Left renal cortex interstitium (tissue), 4 donors: ENCODE measurements around the gene SDK1. TPM values are rescaled to one million over a fixed set of nuclear protein-coding genes. Genes with fewer than 3 reads are reported as not detected.
"Not testable (repeated sequence)": the region's sequence is repeated elsewhere in the genome, so short reads cannot be mapped to it uniquely, and the experiment has no call there.

Experiments used
- DNase-seq, 4 donors: peaks; one replicate each; pipeline ENCODE4 v3.0.0-alpha.2; 2013; ENCODE audit warnings: low read depth in 4 of 4, low spot score in 2 of 4, missing footprints in 1 of 4
- polyA plus RNA-seq, 4 donors: library from polyadenylated mRNA; unstranded; fragments of 120-200 nt; gene quantifications; one replicate each; pipeline ENCODE4 v1.2.1, GENCODE V29; 2013; ENCODE audit not compliant: insufficient read length in 4 of 4

SDK1 gene
- polyA plus RNA-seq, 4 donors: 5.1 to 10.2 (median 6.9) TPM

DNA sequence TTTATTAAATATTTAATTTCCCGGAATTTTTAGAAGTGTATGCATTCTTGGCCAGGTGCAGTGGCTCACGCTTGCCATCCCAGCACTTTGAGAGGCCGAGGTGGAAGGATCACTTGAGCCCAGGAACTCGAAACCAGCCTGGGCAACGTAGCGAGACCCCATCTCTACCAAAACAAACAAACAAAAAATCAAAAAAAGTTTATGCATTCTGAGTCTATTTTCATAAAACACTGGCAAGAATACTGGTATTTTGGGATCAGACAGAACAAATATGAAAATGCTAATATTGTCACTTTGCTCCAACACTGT is 940.2 kb downstream of the SDK1 start:
- DNase-seq: no peak

DNA sequence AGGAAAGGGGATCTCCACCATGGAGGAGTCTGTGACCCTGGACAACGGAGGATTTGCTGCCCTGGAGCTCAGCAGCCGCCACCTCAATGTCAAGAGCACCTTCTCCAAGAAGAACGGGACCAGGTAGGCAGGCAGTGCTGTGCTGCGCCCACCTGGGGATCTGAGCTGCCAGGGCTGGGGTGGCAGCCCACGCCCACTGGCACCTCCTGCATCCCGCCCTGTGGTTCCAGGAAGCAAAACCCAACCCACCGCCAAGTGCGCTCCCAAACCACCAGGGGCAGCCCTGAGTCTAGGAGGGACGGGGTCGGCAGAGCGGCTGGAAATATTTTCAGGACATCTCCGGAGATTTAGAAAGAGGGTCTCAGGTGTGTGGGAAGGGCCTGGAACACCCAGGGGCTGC is 940.7 kb downstream of the SDK1 start:
- DNase-seq: no peak

DNA sequence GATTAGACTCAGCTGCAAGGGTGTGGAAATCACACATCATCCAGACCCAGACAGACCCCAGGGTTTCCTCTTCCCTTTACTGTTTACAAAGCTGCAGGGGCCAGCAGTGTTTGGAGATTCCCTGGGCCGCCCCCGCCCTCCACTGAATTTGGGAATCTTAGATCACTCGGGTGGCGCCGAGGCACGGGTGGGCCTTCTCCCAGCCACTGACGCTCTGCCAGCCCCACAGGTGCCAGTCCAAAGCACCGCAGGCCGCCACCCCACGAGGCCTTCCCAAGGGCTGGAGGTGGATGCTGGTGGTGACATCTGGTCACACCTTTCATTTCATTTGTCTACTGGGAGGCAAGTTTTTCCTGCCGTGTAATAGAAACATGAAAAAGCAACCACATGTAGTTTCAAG is 941.7 kb downstream of the SDK1 start:
- DNase-seq: no peak

DNA sequence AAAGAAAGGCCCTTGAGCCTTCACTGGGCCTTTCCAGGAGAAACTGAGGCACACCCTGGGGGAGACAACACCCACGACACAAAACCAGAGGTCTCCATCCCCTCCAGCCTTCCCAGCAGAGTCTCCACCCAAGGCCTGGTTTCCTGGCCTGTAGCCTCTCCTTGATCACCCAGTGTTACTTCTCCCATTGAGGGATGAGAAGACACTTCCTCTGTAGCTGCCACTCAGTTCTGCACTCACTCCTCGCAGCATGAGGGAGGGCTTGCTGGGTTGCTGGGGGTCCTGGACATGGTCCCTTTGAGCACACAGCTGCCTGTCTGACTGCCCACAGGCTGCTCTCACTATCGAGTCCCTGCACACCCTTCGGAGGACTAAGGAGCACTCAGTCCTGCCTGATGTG is 943.0 kb downstream of the SDK1 start:
- no peak for DNase-seq

DNA sequence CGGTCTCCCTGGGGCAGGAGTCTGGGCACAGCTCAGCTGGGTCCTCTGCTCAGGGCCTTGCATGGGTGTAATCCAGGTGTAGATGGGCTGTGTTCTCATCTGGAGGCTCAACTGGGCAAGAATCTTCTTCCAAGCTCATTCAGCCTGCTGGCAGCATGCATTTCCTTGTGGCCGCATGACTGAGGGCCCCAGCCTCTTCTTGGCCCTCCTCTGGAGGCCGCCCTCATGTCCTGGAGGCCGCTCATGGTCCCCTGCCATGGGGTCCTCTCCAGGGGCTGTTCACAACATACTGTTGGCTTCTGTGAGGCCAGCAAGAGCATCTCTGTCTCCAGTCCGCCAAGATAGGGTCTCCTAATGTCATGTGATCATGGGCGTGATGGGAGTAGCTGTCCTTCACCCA is 943.6 kb downstream of the SDK1 start:
- DNase-seq: no peak

DNA sequence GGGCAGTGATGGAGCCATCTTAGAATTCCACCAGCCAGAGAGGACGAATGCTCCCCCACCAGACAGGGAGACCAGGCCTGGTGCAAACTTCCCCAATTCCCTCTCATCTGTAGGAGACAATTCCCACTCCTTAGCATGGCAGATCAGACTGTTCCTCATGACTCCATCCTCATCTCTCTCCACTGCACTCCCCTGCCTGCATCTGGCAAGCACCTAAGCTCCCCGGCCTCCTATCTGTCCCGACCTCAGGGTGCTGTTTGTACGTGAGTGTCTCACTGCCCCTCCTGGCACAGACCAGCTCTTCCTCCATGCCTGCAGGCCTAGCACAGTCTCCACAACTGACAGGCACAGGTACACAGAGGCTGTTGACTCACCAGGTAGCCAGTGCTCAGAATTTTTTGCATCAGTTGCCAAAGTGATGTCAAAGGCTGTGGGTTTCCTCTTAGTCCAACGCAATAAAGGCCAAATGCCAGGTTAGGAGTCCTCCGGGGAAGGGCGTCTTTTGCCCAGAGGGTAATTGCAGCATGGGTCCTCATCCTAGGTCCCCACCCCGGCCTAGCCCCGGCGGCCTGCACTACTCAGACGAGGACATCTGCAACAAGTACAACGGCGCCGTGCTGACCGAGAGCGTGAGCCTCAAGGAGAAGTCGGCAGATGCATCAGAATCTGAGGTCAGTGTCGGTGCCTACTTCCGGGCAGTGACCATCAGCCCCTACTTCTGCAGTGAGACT is 944.2 kb downstream of the SDK1 start:
- DNase-seq: no peak

DNA sequence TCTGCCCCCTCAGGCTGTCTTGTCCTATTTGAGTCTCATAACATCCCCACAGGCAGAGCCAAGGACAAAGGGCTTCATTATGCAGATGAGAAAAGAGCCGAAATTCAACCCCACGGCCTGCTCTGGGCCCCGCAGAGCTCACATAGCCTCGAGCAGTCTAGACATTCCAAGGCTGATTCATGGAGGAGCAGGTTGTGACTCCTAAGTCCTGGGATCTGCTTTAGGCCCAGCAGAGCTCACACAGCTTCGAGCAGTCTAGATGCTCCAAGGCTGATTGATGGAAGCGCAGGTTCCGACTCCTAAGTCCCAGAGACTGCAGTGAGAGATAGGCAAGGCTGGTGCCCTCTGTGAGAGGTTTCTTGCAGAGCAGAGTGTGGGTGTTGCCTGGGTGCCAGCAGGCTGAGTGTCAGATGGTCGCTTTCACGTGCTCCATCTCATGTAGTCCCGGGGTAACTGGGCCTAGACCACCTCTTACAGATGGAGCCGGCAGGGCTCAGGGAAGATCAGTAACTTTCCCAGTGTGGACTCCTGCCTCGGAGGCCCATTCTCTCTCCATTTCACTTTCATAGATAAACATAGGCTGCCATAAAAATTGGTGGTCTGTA is 944.9 kb downstream of the SDK1 start:
- DNase-seq: no peak

DNA sequence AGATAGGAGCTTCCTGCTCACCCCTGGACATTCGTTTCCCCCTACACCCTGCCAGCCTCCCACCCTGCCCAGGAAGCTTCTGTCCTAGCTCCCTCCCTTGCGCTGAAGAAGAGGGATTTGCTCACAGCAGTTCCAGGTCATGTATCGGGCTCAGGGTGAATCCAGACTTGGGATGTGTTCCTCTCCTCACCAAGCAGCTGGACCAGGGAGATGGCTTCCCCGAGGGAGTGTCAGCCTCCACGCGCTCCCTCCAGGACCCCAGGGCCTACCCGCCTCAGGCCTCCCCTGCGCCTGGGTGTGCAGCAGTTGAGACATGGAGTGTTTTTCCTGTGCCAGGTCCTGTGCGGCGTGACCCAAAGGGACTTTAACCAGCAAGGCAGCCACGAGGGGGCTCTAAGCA is 945.5 kb downstream of the SDK1 start:
- no peak for DNase-seq

DNA sequence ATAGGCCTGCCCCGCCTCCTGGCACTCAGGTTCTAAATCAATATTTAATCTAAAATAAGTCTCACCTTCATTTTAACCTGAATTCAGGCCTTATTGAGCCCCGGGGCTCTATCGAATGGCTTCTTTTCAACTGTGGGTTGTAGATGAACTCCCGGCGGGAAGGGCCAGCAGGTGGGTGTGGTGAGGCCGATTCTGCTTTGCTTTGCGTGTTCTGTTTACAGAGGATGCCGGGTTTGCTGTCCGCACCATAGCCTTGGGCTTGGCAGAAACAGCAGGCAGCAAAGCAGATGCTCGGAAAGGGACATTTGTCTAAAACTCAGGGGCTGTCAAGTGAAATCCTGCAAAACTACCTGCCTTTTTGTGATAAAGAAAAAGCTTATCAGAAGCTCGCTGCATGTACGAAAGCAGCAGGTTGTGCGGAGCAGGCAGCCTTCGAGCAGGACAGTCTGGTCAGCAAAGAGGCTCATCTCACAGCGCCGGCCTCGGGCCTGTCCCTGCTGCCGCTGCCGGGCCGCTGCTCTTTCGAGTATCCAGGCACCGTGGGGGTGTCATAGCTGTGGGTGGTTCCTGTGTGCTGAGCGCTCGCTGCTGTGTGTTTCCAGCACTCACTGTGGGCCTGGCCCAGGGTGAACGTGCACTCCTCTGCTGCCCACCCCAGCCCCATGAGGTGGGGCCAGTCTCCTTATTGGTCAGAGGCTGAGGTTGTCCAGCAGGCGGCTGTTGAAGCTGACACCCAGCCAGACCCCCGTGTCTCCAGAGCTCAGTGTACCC is 946.2 kb downstream of the SDK1 start:
- DNase-seq: no peak

DNA sequence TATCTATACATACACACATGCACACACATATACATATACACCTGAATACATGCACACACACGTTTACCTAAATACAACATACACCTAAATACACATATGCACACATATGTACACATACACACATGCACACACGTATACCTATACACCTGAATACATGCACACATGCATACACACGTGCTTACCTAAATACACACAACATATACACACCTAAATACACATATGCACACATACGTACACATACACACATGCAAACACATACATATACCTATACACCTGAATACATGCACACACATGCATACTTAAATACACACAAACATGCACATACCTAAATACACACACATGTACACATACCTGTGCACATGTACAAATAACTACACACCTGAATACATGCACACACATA is 947.2 kb downstream of the SDK1 start:
- no peak for DNase-seq

DNA sequence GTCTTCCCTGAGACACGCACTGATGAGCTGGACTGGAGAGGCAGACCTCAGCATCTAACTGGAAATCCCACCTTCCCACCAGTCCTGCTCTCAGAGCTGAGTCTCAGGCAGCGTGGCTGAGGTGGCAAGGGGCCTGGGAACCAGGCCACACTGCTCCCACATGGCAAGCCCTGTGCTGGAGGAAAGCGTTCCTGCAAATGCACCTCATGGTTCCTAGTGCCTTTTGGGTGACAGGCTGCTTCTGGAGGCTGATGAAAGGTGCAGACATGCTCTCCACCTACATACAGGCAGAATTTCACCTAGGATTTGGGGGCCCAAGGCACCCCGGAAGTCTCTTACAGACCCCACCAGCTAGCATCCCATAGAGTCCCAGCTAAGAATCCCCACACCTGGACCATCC is 948.2 kb downstream of the SDK1 start:
- no peak for DNase-seq

DNA sequence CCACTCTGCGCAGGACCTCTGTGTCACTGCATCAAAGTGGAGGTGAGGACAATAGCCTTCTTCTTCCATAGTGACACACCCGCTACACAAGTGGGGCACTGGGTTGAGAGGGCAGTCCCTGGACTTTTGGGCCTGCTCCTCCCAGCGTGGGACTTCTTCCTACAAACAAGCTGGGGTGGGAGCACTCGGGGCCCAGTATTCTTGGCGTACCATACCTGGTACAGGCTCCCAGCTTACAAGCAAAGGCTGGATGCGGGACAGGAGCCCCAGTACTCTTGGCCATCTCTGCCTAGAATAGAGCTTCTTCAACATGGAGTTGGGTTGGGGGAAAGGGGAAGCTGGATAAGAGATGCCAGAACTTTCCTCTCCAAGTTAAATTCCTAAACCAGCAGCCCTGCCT is 954.3 kb downstream of the SDK1 start:
- DNase-seq: no peak

DNA sequence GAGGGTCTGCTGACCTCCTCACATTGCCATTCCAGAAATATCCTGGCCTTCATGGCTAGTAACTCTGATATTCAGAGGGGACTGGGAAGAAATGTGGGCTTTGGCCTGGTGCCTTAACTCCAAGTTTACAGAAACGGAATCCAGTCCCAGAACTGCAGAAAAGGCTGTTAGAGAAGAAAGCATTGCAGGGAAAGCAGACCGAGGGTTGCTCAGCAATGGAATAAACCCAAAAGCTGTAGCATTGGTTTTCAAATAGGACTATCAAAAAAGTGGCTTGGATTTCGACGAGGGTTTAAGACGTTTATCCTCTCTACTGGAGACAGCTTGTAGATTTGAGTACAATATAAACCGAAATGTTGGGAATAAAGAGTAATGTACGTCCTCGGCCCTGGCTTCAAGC is 955.2 kb downstream of the SDK1 start:
- no peak for DNase-seq

DNA sequence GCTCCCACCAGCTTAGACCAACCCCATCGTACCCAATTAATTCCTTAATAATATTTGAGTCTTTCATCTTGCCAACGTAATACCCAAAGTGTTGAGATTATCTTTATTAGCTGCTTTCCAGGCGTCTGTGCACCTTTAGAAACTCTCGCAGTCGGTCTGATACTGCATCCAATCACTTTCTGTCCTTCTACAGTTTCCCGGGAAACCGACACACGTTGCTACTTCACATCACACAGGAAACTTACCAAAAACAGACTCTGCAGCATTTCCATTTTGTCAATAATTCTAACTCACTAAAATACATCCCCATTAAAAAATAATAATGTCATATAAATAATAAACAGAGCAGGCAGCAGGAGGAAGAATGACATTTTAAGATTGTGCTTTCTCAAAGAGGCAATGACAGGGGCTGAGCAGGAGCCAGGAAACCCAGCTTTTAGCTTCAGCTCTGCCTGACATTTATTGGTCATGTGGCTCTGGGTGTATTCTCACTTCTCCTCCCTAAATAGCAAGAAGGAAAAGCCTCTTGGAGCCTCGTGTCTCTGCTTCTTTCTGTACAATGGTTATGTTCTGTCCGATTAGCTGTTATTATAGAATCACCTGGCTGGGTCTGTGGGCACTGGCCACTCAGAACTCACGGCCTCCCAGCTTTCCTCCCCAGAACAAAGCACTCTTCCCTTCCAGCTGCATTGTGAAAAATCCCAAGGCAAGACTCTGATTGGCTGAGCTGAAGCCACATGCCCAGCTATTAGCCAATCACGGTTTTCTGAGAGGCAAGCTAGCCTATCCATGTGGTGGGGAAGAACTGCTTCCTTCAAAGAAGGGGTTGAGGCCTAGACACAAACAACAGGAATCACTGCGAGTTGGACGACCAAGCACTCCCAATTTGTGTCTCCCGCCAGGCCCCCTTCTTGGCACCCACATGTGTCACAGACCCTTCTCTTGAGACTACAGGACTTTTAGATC is 956.4 kb downstream of the SDK1 start:
- no peak for DNase-seq

DNA sequence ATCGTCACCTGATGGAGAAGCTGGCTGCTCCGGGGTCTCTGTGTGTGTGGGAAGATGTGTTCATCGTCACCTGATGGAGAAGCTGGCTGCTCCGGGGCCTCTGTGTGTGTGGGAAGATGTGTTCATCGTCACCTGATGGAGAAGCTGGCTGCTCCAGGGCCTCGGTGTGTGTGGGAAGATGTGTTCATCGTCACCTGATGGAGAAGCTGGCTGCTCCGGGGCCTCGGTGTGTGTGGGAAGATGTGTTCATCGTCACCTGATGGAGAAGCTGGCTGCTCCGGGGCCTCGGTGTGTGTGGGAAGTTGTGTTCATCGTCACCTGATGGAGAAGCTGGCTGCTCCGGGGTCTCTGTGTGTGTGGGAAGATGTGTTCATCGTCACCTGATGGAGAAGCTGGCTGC is 959.1 kb downstream of the SDK1 start:
- not testable (repeated sequence) for DNase-seq

DNA sequence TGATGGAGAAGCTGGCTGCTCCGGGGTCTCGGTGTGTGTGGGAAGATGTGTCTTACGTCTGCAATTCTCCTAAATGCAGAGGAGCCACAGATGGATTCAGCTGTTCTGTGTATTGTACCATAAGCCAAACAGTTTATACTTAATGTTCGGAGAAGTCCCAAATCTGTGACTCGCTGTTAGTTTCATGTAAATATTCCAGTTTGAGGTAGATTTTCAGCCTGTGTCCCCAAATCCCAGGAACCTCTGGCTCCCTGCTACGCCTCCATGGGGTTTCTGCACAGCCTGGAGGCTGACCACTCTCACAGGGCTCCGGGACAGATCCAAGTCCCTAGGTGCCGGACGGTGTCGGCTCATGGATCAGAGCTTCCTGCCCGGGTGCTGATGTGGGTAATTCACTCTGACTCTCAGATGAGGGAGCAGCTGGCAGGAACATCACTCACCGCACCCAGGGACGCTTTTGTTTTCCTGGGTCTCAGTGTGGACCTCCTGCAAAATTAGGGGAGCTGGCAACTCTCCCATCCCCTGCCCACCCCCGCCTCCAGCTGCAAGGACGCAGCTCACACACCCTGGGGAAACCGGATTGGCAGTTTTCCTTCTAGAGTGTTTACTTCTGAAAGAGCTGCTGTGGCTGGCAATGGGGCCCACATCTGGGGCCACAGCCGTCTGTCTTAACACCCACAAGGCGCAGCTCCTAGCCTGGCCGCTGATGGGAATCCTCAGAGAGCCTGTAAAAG is 960.0 kb downstream of the SDK1 start:
- DNase-seq: no peak

DNA sequence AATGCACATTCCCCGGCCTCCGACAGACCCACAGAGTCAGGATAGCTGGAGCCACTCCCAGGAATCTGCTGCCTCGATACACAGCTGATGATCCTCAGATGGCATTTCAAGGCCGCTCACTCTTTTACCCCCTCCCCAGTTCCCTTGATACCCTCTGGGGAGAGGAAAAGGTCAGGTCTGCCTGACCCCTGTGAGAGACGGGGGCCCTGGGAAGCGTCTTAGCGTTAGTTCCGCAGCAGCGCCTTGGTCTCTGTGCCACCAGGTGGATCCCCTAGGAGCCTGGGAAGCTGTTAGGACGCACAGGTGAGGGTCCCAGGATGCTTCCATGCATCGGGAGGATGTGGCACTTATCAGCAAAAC is 960.5 kb downstream of the SDK1 start:
- DNase-seq: no peak

DNA sequence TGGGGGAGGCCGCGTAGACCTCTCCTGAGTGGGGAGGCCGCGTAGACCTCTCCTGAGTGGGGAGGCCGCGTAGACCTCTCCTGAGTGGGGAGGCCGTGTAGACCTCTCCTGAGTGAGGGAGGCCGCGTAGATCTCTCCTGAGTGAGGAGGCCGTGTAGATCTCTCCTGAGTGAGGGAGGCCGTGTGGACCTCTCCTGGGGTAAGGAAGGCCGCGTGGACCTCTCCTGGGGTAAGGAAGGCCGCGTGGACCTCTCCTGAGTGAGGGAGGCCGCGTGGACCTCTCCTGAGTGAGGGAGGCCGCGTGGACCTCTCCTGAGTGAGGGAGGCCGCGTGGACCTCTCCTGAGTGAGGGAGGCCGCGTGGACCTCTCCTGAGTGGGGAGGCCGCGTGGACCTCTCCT is 963.2 kb downstream of the SDK1 start:
- not testable (repeated sequence) for DNase-seq

DNA sequence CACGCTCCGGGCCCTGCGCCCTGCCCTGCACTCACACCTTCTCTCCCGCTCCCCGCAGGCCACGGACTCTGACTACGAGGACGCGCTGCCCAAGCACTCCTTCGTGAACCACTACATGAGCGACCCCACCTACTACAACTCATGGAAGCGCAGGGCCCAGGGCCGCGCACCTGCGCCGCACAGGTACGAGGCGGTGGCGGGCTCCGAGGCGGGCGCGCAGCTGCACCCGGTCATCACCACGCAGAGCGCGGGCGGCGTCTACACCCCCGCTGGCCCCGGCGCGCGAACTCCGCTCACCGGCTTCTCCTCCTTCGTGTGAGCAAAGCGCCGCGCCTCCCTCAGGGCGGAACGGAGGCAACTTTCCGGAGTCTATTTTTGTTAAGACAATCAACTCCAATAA is 964.0 kb downstream of the SDK1 start:
- DNase-seq: no peak

DNA sequence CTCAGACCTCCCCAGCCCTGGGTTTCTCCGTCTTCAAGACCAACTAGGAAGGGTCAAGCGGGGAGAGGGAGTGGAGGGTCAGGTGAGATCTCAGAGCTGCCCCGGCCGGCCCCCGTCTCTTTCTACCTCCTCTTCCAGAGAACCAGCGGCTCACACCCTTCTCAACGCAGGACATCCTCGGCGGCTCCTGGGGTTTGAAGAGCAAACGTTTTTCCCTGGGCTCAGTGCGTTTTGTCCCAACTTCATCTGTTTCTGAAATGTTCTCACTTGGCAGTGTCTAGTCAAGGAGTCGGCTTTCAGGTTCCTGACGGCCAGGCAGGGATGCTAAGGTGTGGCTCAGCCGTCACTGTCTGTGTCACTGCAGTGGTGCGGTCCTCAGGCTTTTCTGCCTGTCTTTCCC is 964.6 kb downstream of the SDK1 start:
- no peak for DNase-seq
